ENCODE results near the gene PIK3R1.

PIK3R1 gene

DNA sequence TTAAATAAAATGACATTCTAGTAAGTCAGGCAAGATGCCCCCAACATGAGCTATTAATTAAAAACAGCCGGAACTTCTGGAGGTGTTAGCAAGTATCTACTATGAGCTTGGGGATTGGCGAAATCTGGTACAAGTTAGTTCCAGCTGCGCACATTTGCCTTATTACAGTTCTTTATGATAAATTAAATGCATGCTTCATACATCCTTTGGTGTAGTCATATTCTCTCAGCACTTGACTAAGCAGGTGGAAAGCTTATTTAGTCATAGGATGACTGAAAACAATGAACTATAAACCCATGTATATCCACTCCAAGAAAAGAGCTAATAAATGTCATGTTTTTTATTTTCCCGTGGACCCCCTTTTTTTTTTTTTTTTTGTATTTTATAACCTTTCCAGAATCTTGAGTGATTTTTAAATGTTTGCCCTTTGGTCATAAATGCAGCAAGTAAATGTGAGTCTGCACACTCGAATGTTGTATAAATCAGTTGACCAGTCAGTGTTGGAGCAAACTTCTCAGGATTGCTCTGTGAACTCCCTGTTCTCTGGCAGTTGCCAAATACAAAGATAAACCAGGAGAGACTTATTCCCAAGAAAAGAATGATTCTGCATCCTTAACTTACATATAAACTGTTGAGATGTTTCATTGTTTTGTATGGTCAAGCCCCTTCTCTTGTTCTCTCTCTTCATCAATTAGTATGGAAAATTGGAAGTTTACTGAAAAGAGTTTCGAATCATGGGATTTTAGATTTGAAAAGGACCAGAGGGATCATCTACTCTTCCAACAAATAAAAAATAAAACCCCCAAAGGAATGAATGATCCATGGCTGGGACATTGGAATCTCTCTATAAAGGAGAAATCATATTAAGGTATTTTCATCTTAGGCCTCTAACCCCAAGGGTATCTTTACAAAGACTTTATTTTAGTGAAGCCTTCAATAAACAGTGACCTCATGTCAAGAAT is 38.3 kb downstream of the PIK3R1 start:
- no peak overlapping the region for H3K4me2 ChIP-seq (ENCODE audit: low read length)
- H3K27me3 ChIP-seq (ENCODE audit: control insufficient read depth, low read length): no peaks in the 10 kb centered on the region
- no peaks in the 10 kb centered on the region for H3K9me3 ChIP-seq (ENCODE audit: control insufficient read depth, insufficient read depth, low read length)
- H3K9me2 ChIP-seq (replicated peaks; ENCODE audit: control insufficient read depth, low read length): no peaks in the 10 kb centered on the region
- no peaks in the 10 kb centered on the region for H3F3A ChIP-seq (ENCODE audit: control insufficient read depth, insufficient read depth)
- no peak overlapping the region for H3K27ac ChIP-seq (ENCODE audit: low read depth, low read length)
- peaks cover 68% of the 10 kb centered on the region for H3K79me2 ChIP-seq (ENCODE audit: control insufficient read depth, low read length)
- H3K4me3 ChIP-seq (ENCODE audit: low read length): no peak overlapping the region
- TF ChIP-seq, protein P1, sequence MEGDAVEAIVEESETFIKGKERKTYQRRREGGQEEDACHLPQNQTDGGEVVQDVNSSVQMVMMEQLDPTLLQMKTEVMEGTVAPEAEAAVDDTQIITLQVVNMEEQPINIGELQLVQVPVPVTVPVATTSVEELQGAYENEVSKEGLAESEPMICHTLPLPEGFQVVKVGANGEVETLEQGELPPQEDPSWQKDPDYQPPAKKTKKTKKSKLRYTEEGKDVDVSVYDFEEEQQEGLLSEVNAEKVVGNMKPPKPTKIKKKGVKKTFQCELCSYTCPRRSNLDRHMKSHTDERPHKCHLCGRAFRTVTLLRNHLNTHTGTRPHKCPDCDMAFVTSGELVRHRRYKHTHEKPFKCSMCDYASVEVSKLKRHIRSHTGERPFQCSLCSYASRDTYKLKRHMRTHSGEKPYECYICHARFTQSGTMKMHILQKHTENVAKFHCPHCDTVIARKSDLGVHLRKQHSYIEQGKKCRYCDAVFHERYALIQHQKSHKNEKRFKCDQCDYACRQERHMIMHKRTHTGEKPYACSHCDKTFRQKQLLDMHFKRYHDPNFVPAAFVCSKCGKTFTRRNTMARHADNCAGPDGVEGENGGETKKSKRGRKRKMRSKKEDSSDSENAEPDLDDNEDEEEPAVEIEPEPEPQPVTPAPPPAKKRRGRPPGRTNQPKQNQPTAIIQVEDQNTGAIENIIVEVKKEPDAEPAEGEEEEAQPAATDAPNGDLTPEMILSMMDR (IDR thresholded peaks at IDR 0.05; ENCODE audit: low read depth, low read length, poor library complexity, severe bottlenecking): no peak
- TF ChIP-seq EZH2phosphoT487 (IDR thresholded peaks at IDR 0.05; ENCODE audit: borderline replicate concordance, low read length): no peak
- H3K4me1 ChIP-seq (ENCODE audit: control insufficient read depth, low read length): no peaks in the 10 kb centered on the region
- 0 out of 2 replicates have a peak, but pooled peaks cover 4% of the 10 kb centered on the region for H3K36me3 ChIP-seq (ENCODE audit: control insufficient read depth, low read length)
- H4K20me1 ChIP-seq (ENCODE audit: control insufficient read depth, insufficient read depth, low read depth, low read length): no peaks in the 10 kb centered on the region; the same call in none of the 2 replicates

DNA sequence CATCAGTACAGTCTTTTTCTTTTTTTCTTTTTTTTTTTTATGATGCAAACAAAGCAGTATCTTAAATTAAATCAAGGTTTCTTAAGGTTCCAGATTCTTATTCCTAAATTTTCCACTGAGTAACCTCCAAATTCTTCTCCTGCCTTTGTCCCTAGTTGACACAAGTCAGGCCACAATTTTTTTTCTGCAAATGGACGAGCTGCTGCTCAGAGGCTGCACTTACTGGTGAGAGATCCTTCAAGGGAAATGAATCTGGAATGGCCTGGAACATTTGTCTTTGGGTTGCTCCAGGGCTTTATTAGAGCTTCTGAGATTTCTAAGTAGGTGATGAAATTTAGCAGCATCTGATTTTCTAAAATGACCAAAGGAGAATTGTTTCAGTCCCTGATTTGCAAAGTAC is 39.3 kb downstream of the PIK3R1 start:
- peaks cover 60% of the 10 kb centered on the region for H3K79me2 ChIP-seq (ENCODE audit: control insufficient read depth, low read length)
- no peaks in the 10 kb centered on the region; the same call in none of the 2 replicates for H4K20me1 ChIP-seq (ENCODE audit: control insufficient read depth, insufficient read depth, low read depth, low read length)
- no peaks in the 10 kb centered on the region for H3K4me1 ChIP-seq (ENCODE audit: control insufficient read depth, low read length)
- H3K36me3 ChIP-seq (ENCODE audit: control insufficient read depth, low read length): 0 out of 2 replicates have a peak, but pooled peaks cover 4% of the 10 kb centered on the region
- H3K4me2 ChIP-seq (ENCODE audit: low read length): no peak overlapping the region
- no peak overlapping the region for H3K4me3 ChIP-seq (ENCODE audit: low read length)
- H3K9me3 ChIP-seq (ENCODE audit: control insufficient read depth, insufficient read depth, low read length): no peaks in the 10 kb centered on the region
- no peak overlapping the region for H3K27ac ChIP-seq (ENCODE audit: low read depth, low read length)
- H3F3A ChIP-seq (ENCODE audit: control insufficient read depth, insufficient read depth): no peaks in the 10 kb centered on the region
- H3K9me2 ChIP-seq (replicated peaks; ENCODE audit: control insufficient read depth, low read length): no peaks in the 10 kb centered on the region
- TF ChIP-seq EZH2phosphoT487 (IDR thresholded peaks at IDR 0.05; ENCODE audit: borderline replicate concordance, low read length): no peak
- TF ChIP-seq, protein P1 (IDR thresholded peaks at IDR 0.05; ENCODE audit: low read depth, low read length, poor library complexity, severe bottlenecking): no peak
- no peaks in the 10 kb centered on the region for H3K27me3 ChIP-seq (ENCODE audit: control insufficient read depth, low read length)

DNA sequence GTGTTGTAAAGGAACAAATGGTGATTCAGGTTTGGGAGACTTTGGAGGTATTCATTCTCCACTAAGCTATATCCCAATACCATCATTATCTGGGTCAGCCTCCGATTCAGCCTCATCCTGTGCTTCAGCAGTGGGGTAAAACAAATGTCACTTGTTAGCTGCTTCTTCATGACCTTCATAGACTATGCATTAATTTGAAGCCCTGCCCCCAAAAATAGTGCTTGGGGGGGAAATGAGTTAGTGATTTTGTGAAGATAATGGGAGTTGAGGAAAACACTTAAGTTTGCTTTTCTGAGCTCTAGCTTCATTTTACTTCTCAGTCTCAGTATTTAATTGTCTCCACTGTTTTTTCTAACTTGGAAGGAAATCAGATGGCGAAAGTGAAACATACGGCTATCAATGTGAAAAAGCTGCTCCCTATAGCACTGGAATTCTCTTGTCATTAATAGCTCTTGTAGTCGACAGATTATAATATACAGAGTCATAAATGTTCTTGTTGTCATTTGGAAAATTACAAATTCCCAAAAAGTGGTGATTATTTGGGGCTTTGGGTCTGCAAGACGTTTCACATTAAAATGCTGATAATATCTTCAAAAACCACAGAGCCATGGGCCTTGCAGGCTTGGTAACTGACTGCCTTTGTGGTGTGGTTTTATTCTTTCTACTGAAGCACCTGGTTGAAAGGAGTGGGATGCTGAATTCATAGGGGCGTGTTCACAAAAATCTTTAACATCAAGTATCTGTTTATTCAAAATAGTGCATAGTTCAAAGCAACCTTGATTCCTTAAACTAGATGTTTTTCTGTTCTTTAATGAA is 40.0 kb downstream of the PIK3R1 start:
- no peaks in the 10 kb centered on the region for H3F3A ChIP-seq (ENCODE audit: control insufficient read depth, insufficient read depth)
- peaks cover 55% of the 10 kb centered on the region for H3K79me2 ChIP-seq (ENCODE audit: control insufficient read depth, low read length)
- H3K9me2 ChIP-seq (replicated peaks; ENCODE audit: control insufficient read depth, low read length): no peaks in the 10 kb centered on the region
- no peak overlapping the region for H3K27ac ChIP-seq (ENCODE audit: low read depth, low read length)
- H4K20me1 ChIP-seq (ENCODE audit: control insufficient read depth, insufficient read depth, low read depth, low read length): no peaks in the 10 kb centered on the region; the same call in none of the 2 replicates
- H3K9me3 ChIP-seq (ENCODE audit: control insufficient read depth, insufficient read depth, low read length): no peaks in the 10 kb centered on the region
- no peak overlapping the region for H3K4me3 ChIP-seq (ENCODE audit: low read length)
- no peaks in the 10 kb centered on the region for H3K4me1 ChIP-seq (ENCODE audit: control insufficient read depth, low read length)
- TF ChIP-seq, protein P1 (IDR thresholded peaks at IDR 0.05; ENCODE audit: low read depth, low read length, poor library complexity, severe bottlenecking): no peak
- no peaks in the 10 kb centered on the region for H3K27me3 ChIP-seq (ENCODE audit: control insufficient read depth, low read length)
- H3K4me2 ChIP-seq (ENCODE audit: low read length): no peak overlapping the region
- H3K36me3 ChIP-seq (ENCODE audit: control insufficient read depth, low read length): 0 out of 2 replicates have a peak, but pooled peaks cover 6% of the 10 kb centered on the region
